Heart left ventricle (tissue), 16 donors: ENCODE data around the gene TNIK. TPM values are rescaled to one million over a fixed set of nuclear protein-coding genes. Genes with fewer than 3 reads are reported as not detected.

Experiments
- ATAC-seq, 4 donors: fragments of 200-7000 bp; cut with Tn5 transposase; one replicate each; pipeline ENCODE4 v1.9.1; 2020 to 2022; ENCODE audit warnings: moderate library complexity in 4 of 4, mild to moderate bottlenecking in 3 of 4, moderate number of reproducible peaks in 1 of 4
- DNase-seq, 5 donors: peaks; one replicate each; pipeline ENCODE4 v3.0.0-alpha.2; 2020
- H3K27ac ChIP-seq, 12 donors: fragments of 200-600 bp; sonication (generic) in 4 of 12; one replicate each; pipeline versions ENCODE4 v1.5.0 to v1.8.0; 2016 to 2022; ENCODE audit warnings: mild to moderate bottlenecking in 2 of 12
- H3K27me3 ChIP-seq, 9 donors: fragments of 200-600 bp; sonication (generic) in 2 of 9; one replicate each; pipeline versions ENCODE4 v1.5.1 to v1.8.0; 2016 to 2022; ENCODE audit warnings: mild to moderate bottlenecking in 3 of 9
- H3K36me3 ChIP-seq, 9 donors: fragments of 200-600 bp; sonication (generic) in 2 of 9; one replicate each; pipeline versions ENCODE4 v1.5.0 to v1.8.0; 2018 to 2022; ENCODE audit warnings: mild to moderate bottlenecking in 2 of 9
- H3K4me1 ChIP-seq, 12 donors: fragments of 200-600 bp; sonication (generic) in 4 of 12; one replicate each; pipeline versions ENCODE4 v1.5.0 to v1.8.0; 2016 to 2022; ENCODE audit warnings: mild to moderate bottlenecking in 3 of 12
- H3K4me3 ChIP-seq, 12 donors: fragments of 200-600 bp; sonication (generic) in 4 of 12; one replicate each; pipeline versions ENCODE4 v1.5.0 to v1.8.0; 2017 to 2022; ENCODE audit warnings: mild to moderate bottlenecking in 9 of 12, moderate library complexity in 4 of 12
- H3K9me3 ChIP-seq, 12 donors: fragments of 200-600 bp; sonication (generic) in 4 of 12; one replicate each; pipeline versions ENCODE4 v1.5.0 to v1.8.0; 2016 to 2022; ENCODE audit warnings: mild to moderate bottlenecking in 1 of 12
- POLR2A ChIP-seq, 2 donors: fragments of 450-650 bp; IDR thresholded peaks; one replicate each; pipeline ENCODE4 v1.6.1; 2017; ENCODE audit warnings: antibody characterized with exemption in 2 of 2, mild to moderate bottlenecking in 2 of 2, moderate library complexity in 2 of 2
- WGBS, 4 donors: extraction: QIAGEN DNeasy Blood & Tissue Kit in 2 of 4; methylation state at CpG; one replicate each; pipeline versions ENCODE4 v1.1.5 to v1.1.7; 2013 to 2018; 5-methylcytosine and 5-hydroxymethylcytosine counted together
- intact Hi-C, 10 donors: fragments of 100-400 bp; cut with DNase I; formaldehyde crosslinking; loops; one replicate each; pipeline versions ENCODE4 v1.11.1 to v1.14.2; 2022
- polyA plus RNA-seq, 2 donors: library from polyadenylated mRNA; stranded (reverse); fragments of 200-250 nt; gene quantifications; one replicate each; pipeline ENCODE4 v1.2.3, GENCODE V29; 2013
- total RNA-seq, 9 donors: library from RNA; depleted of rRNA in 2 of 9; stranded (reverse); fragments of >200 nt in 2 of 9; fragmentation: NEBNext Ultra II Directional in 3 of 9; extraction: Animal tissue kit (Norgen Biotek cat#: 25700) in 3 of 9; gene quantifications; one replicate each; pipeline versions ENCODE4 v1.1.0 to v1.2.4, GENCODE V29; 2016 to 2023
- TF ChIP-seq, protein P1 (sequence below), 12 donors: fragments of 200-600 bp; sonication (generic) in 4 of 12; IDR thresholded peaks; one replicate each; pipeline versions ENCODE4 v1.5.0 to v1.8.0; 2018 to 2022; ENCODE audit warnings: antibody characterized with exemption in 12 of 12, mild to moderate bottlenecking in 5 of 12
- donor health status: ischemic (EF 13 %, LVEDD 7.1; RV severe dilation, severe dysfunction).
- donor health status: healthy with polysubstance abuse.
- donor health status: DM: no; HTN: yes; CAD: no.
- donor health status: DM: no; HTN: no; CAD: no.
- donor health status: ischemic (EF 25% LVEDD 6.9; RV normal size, moderate dysfunction).
- donor health status: ischemic (EF 25% LVEDD 5.7; RV mildly dilated, moderate dysfunction).
- donor health status: healthy.
- donor health status: DM: yes; HTN: yes; CAD: no.
- donor health status: ischemic (EF 35%, LVEDD 5.7; RV mildly dilated, moderate dysfunction).
- donor health status: nonischemic (EF 11% LVEDD 7.7; RV severe dilation, severe dysfunction).
- donor health status: DM: yes; HTN: yes; CAD: no.
- donor health status: PGD.
- donor health status: ischemic (EF 29% LVEDD 5.4; RV normal size, mild dysfunction).
- donor health status: nonischemic (EF 23%, LVEDD 6.1; RV moderate dilation, normal function).

The TNIK gene
- total and polyA plus RNA-seq, 11 donors = 12.3 to 51.6 (median 32.4) TPM

GRCh38 chr3:171190668-171191067, 269.5 kb downstream of the TNIK start:
- Histone ChIP-seq H3K27me3 (no peaks in the 10 kb centered on the region), H3K9me3 (no peaks in the 10 kb centered on the region), H3K4me1 (peaks cover 0 to 29% (median 8%) of the 10 kb centered on the region in 12 donors), H3K27ac (no peak overlapping the region), H3K4me3 (no peak overlapping the region), H3K36me3 (peaks cover 0 to 4% (median 0%) of the 10 kb centered on the region in 9 donors)
- intact Hi-C loops = loop anchor here in 4 of 10 donors (5.0 to 10.0 kb wide), 4 partner anchors 94 to 272 kb away; partner anchors contain the start of gene TNIK (in 1 of the 4)
- no peak for ATAC-seq
- TF ChIP-seq, protein P1, sequence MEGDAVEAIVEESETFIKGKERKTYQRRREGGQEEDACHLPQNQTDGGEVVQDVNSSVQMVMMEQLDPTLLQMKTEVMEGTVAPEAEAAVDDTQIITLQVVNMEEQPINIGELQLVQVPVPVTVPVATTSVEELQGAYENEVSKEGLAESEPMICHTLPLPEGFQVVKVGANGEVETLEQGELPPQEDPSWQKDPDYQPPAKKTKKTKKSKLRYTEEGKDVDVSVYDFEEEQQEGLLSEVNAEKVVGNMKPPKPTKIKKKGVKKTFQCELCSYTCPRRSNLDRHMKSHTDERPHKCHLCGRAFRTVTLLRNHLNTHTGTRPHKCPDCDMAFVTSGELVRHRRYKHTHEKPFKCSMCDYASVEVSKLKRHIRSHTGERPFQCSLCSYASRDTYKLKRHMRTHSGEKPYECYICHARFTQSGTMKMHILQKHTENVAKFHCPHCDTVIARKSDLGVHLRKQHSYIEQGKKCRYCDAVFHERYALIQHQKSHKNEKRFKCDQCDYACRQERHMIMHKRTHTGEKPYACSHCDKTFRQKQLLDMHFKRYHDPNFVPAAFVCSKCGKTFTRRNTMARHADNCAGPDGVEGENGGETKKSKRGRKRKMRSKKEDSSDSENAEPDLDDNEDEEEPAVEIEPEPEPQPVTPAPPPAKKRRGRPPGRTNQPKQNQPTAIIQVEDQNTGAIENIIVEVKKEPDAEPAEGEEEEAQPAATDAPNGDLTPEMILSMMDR (IDR thresholded peaks at IDR 0.05) = no peak
- TF ChIP-seq POLR2A (IDR thresholded peaks at IDR 0.05) = no peak
- no peak for DNase-seq
- 75 to 90% (median 81%) methylated on average over 1 of the region's 1 CpG for WGBS, 4 donors

DNA sequence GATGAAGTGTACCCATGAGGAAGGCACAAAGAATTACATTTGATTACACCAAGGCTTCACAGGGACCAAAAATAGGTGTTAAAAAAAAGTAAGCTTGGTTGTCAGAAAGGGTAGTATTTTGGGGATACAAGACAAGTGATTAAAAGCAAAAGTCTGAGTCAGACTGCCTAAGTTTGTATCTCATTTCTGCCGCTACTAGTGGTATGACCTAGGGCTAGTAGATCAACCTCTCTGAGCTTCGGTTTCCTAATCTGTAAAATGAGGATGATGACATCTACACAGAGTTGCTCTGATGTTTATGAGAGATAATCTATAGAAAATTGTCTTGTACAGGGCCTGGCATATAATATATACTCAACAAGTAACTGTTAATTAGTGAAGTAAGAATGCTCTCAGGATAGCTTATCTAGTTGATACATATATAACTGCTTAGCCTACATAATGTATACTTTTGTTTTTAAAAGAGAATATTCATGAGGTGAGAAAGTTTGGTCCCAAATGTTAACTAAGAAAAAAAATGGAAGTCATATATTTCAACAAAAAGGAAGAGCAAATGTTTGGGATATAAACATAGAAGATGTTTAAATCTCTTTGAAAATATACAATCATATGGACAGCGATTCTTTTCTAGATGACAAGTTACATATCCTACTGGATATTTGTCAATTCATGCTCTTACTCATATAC, 270.7 kb downstream of the TNIK start:
- 90 to 95% (median 93%) methylated on average over 3 of the region's 3 CpGs for WGBS, 4 donors
- Histone ChIP-seq H3K36me3 (peaks cover 0 to 4% (median 0%) of the 10 kb centered on the region in 9 donors), H3K9me3 (no peaks in the 10 kb centered on the region), H3K4me3 (no peak overlapping the region), H3K4me1 (peaks cover 0 to 38% (median 12%) of the 10 kb centered on the region in 12 donors), H3K27ac (no peak overlapping the region), H3K27me3 (no peaks in the 10 kb centered on the region)
- ATAC-seq (no peak), DNase-seq (no peak)
- TF ChIP-seq, protein P1 (IDR thresholded peaks at IDR 0.05) = no peak
- TF ChIP-seq POLR2A (IDR thresholded peaks at IDR 0.05) = no peak
- intact Hi-C loops = loop anchor here (5.0 to 10.0 kb wide), 13 partner anchors 55 to 378 kb away; partner anchors contain the start of gene TNIK (in 4 of the 10)

- ATAC-seq = peak; percentile 51 to 72 (median 64)
- Histone ChIP-seq H3K27ac (no peak overlapping the region), H3K4me3 (no peak overlapping the region)
These were observed 272.4 kb downstream of the TNIK start for GRCh38 chr3:171187706-171188290.

More at GRCh38 chr3:171187706-171188290, 272.4 kb downstream of the TNIK start:
- Histone ChIP-seq H3K9me3 (no peaks in the 10 kb centered on the region), H3K4me1 (peaks cover 0 to 42% (median 12%) of the 10 kb centered on the region in 12 donors), H3K27me3 (no peaks in the 10 kb centered on the region), H3K36me3 (peaks cover 0 to 4% (median 0%) of the 10 kb centered on the region in 9 donors)
- TF ChIP-seq, protein P1 (IDR thresholded peaks at IDR 0.05) = peak; percentile 39 to 72 (median 54)
- TF ChIP-seq POLR2A (IDR thresholded peaks at IDR 0.05) = no peak
- DNase-seq = no peak
- intact Hi-C loops = loop anchor here (2.0 to 10.0 kb wide), 13 partner anchors 57 to 380 kb away; partner anchors contain the start of gene TNIK (in 5 of the 10)
- WGBS, 4 donors = 45 to 48% (median 47%) methylated on average over 5 of the region's 5 CpGs
